ENCODE results near the gene VSTM2L. TPM values are rescaled to one million over a fixed set of nuclear protein-coding genes. Genes with fewer than 3 reads are reported as not detected.
A peak's percentile ranks its signal among the peaks of the same experiment; 100 is the strongest.

Gene VSTM2L
- total and polyA plus RNA-seq, 2 donors (not counting 1 experiment from before 2014, with no cell fraction given): 0.66 to 1.7 TPM

DNA sequence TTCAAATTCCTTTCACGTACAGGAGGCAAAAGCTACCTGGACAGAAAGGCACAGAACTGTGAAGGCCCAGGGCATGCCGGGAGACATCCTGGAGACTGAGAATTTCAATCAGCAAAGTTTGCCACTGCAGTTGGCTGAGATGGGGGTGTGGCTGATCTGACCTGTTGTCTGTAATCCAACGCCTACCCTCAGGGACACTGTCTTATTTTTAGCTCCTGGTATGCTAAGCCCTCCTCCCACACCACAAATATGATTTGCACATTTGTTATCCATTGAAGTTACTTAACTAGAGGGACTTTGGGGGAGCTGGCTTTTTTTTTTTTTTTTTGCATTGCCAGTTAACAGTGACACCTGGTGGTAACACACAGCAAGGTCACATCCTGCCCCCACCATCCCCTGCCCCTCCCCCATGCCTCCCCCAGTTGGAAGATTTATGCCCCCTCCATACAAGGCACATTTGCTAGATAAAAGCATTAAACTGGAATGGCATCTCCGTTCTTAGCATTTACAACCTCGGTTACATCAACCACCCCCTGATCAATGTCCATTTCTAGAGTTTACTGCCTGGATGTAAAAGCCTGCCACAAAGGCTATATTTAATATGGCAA, 90.0 kb downstream of the VSTM2L start:
- no peak overlapping the region for H2AFZ ChIP-seq (ENCODE audit: low read length)
- H3K4me1 ChIP-seq (ENCODE audit: control insufficient read depth, extremely low read depth, insufficient read depth, low read length): peaks cover 5% of the 10 kb centered on the region
- H3K4me2 ChIP-seq (ENCODE audit: extremely low read depth, insufficient read depth, low read length): no peak overlapping the region
- H3K36me3 ChIP-seq (ENCODE audit: control insufficient read depth, insufficient read depth, low read length): peaks cover 8% of the 10 kb centered on the region
- H3K27ac ChIP-seq (ENCODE audit: insufficient read depth, low read length): no peak overlapping the region
- no peaks in the 10 kb centered on the region for H3K9me3 ChIP-seq (ENCODE audit: control insufficient read depth, insufficient read depth, low read depth, low read length)
- peak; percentile 87 to 88 for DNase-seq (ENCODE audit: low read depth in 2 of 2)
- no peaks in the 10 kb centered on the region for H3K27me3 ChIP-seq (ENCODE audit: control insufficient read depth, insufficient read depth, low read length)
- no peak overlapping the region for H3K4me3 ChIP-seq (replicated peaks in 1 of 4; ENCODE audit: control extremely low read depth in 1 of 4, insufficient read depth in 1 of 4, low read depth in 3 of 4, low read length in 4 of 4)
- H4K20me1 ChIP-seq (ENCODE audit: control insufficient read depth, extremely low read depth, insufficient read depth, low read length): no peaks in the 10 kb centered on the region
- H3K9ac ChIP-seq (ENCODE audit: insufficient read depth, low read length): no peak overlapping the region
- H3K79me2 ChIP-seq (ENCODE audit: control insufficient read depth, insufficient read depth, low read length): no peaks in the 10 kb centered on the region
- TF ChIP-seq, protein P1, sequence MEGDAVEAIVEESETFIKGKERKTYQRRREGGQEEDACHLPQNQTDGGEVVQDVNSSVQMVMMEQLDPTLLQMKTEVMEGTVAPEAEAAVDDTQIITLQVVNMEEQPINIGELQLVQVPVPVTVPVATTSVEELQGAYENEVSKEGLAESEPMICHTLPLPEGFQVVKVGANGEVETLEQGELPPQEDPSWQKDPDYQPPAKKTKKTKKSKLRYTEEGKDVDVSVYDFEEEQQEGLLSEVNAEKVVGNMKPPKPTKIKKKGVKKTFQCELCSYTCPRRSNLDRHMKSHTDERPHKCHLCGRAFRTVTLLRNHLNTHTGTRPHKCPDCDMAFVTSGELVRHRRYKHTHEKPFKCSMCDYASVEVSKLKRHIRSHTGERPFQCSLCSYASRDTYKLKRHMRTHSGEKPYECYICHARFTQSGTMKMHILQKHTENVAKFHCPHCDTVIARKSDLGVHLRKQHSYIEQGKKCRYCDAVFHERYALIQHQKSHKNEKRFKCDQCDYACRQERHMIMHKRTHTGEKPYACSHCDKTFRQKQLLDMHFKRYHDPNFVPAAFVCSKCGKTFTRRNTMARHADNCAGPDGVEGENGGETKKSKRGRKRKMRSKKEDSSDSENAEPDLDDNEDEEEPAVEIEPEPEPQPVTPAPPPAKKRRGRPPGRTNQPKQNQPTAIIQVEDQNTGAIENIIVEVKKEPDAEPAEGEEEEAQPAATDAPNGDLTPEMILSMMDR (conservative IDR thresholded peaks at IDR 0.05 in 1 of 2, IDR thresholded peaks at IDR 0.05 in 1 of 2; ENCODE audit: low read depth in 1 of 2, low read length in 2 of 2): peak; percentile 34 to 51
- no peak for TF ChIP-seq EZH2 (IDR thresholded peaks at IDR 0.05; ENCODE audit: low read length, missing control alignments)

DNA sequence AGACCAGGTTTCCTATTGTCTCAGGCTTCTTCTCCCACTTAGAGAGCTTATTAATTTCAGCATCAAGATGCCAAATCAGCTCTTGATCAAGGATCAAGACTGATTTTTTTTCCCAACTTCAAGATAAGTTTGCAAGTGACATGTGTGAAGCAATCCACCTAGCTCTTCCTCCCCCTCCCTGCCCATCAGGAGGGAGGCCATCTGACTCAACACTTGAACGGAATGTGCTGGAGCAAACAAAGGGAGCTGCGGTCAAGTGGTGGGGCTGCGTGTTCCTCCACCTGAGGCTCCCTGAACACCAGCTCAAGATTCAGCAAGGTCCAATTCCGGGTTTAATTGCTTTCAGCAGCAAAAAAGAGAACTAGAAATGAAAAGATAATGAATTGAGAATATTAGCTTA, 91.6 kb downstream of the VSTM2L start:
- no peak overlapping the region for H3K9ac ChIP-seq (ENCODE audit: insufficient read depth, low read length)
- no peaks in the 10 kb centered on the region for H4K20me1 ChIP-seq (ENCODE audit: control insufficient read depth, extremely low read depth, insufficient read depth, low read length)
- H3K27me3 ChIP-seq (ENCODE audit: control insufficient read depth, insufficient read depth, low read length): no peaks in the 10 kb centered on the region
- no peak overlapping the region for H3K27ac ChIP-seq (ENCODE audit: insufficient read depth, low read length)
- H3K36me3 ChIP-seq (ENCODE audit: control insufficient read depth, insufficient read depth, low read length): peaks cover 11% of the 10 kb centered on the region
- H3K79me2 ChIP-seq (ENCODE audit: control insufficient read depth, insufficient read depth, low read length): no peaks in the 10 kb centered on the region
- H2AFZ ChIP-seq (ENCODE audit: low read length): no peak overlapping the region
- TF ChIP-seq, protein P1 (conservative IDR thresholded peaks at IDR 0.05 in 1 of 2, IDR thresholded peaks at IDR 0.05 in 1 of 2; ENCODE audit: low read depth in 1 of 2, low read length in 2 of 2): no peak
- no peak for TF ChIP-seq EZH2 (IDR thresholded peaks at IDR 0.05; ENCODE audit: low read length, missing control alignments)
- peak; percentile 60 to 89 for DNase-seq (ENCODE audit: low read depth in 2 of 2)
- peaks cover 5% of the 10 kb centered on the region for H3K4me1 ChIP-seq (ENCODE audit: control insufficient read depth, extremely low read depth, insufficient read depth, low read length)
- H3K9me3 ChIP-seq (ENCODE audit: control insufficient read depth, insufficient read depth, low read depth, low read length): no peaks in the 10 kb centered on the region
- H3K4me3 ChIP-seq (replicated peaks in 1 of 4; ENCODE audit: control extremely low read depth in 1 of 4, insufficient read depth in 1 of 4, low read depth in 3 of 4, low read length in 4 of 4): no peak overlapping the region
- no peak overlapping the region for H3K4me2 ChIP-seq (ENCODE audit: extremely low read depth, insufficient read depth, low read length)

Other genes with a start within 250 kb of the VSTM2L start
- gene CTNNBL1, start 209.1 kb upstream of the VSTM2L start, total RNA-seq: 28.5 and 39.0 TPM in 2 replicates
- 31.3 and 39.1 TPM in 2 replicates for gene CTNNBL1, start 209.1 kb upstream of the VSTM2L start, polyA plus RNA-seq
- gene TTI1, start 130.3 kb downstream of the VSTM2L start, total RNA-seq: 15.9 and 20.0 TPM in 2 replicates
- 12.6 and 17.9 TPM in 2 replicates for gene TTI1, start 130.3 kb downstream of the VSTM2L start, polyA plus RNA-seq
- gene RPRD1B, start 130.6 kb downstream of the VSTM2L start, total RNA-seq: 21.1 and 23.8 TPM in 2 replicates
- gene RPRD1B, start 130.6 kb downstream of the VSTM2L start, polyA plus RNA-seq: 17.5 and 23.9 TPM in 2 replicates

All from fibroblast of lung (primary cell).